ENCODE measurements around the gene AKT2. TPM values are rescaled to one million over a fixed set of nuclear protein-coding genes. Genes with fewer than 3 reads are reported as not detected.
"Not testable (repeated sequence)": the region's sequence is repeated elsewhere in the genome, so short reads cannot be mapped to it uniquely, and the experiment has no call there.

Gene AKT2
- total RNA-seq, 6 experiments from 2014 or later = 83.2 to 132 (median 107) TPM

GRCh38 chr19:40223135-40223822 lies 61.9 kb downstream of the AKT2 start:
- Histone ChIP-seq H3K27me3 (no peaks in the 10 kb centered on the region), H3K9me3 (no peaks in the 10 kb centered on the region), H3K27ac (no peak overlapping the region), H3K4me3 (no peak overlapping the region), H3K4me1 (peaks cover 0 to 16% (median 3%) of the 10 kb centered on the region in 4 donors), H3K36me3 (no peaks in the 10 kb centered on the region)
- DNase-seq = no peak
- ATAC-seq = no peak
- TF ChIP-seq CTCF (IDR thresholded peaks at IDR 0.05) = no peak
- TF ChIP-seq POLR2A (IDR thresholded peaks at IDR 0.05) = no peak
- 55% methylated on average over 15 of the region's 48 CpGs for WGBS (ENCODE audit: insufficient coverage, low coverage, low lambda C conversion rate, missing lambda C conversion rate)
- intact Hi-C loops (cut with DNase I) = loop anchor here in 1 of 2 donors (10.0 kb wide), 1 partner anchor 52 kb away; no protein-coding TSS in a partner anchor

GRCh38 chr19:40221858-40222619 lies 63.1 kb downstream of the AKT2 start:
- WGBS (ENCODE audit: insufficient coverage, low coverage, low lambda C conversion rate, missing lambda C conversion rate) = 23% methylated on average over 17 of the region's 41 CpGs
- H3K4me3 ChIP-seq = no peak overlapping the region
- H3K4me1 ChIP-seq = peaks cover 0 to 16% (median 3%) of the 10 kb centered on the region in 4 donors
- no peak overlapping the region for H3K27ac ChIP-seq
- no peaks in the 10 kb centered on the region for H3K27me3 ChIP-seq
- H3K36me3 ChIP-seq = no peaks in the 10 kb centered on the region
- DNase-seq (peak in 2 of 3 donors; percentile 45 to 77), ATAC-seq (peak; percentile 65 to 80 (median 68))
- TF ChIP-seq CTCF (IDR thresholded peaks at IDR 0.05) (peak; percentile 79 to 87 (median 85)), POLR2A (IDR thresholded peaks at IDR 0.05) (no peak)
- intact Hi-C loops (cut with DNase I) = loop anchor here in 1 of 2 donors (10.0 kb wide), 1 partner anchor 53 kb away; no protein-coding TSS in a partner anchor
- no peaks in the 10 kb centered on the region for H3K9me3 ChIP-seq

GRCh38 chr19:40220674-40221073 lies 64.5 kb downstream of the AKT2 start:
- H3K9me3 ChIP-seq = no peaks in the 10 kb centered on the region
- H3K4me1 ChIP-seq = peaks cover 0 to 7% (median 3%) of the 10 kb centered on the region in 4 donors
- no peaks in the 10 kb centered on the region for H3K36me3 ChIP-seq
- DNase-seq (no peak), ATAC-seq (no peak)
- no peak for TF ChIP-seq POLR2A (IDR thresholded peaks at IDR 0.05)
- no peak for TF ChIP-seq CTCF (IDR thresholded peaks at IDR 0.05)
- 75% methylated on average over 6 of the region's 9 CpGs for WGBS (ENCODE audit: insufficient coverage, low coverage, low lambda C conversion rate, missing lambda C conversion rate)
- H3K27me3 ChIP-seq = no peaks in the 10 kb centered on the region
- intact Hi-C loops (cut with DNase I) = loop anchor here in 1 of 2 donors (10.0 kb wide), 1 partner anchor 54 kb away; no protein-coding TSS in a partner anchor
- H3K4me3 ChIP-seq = no peak overlapping the region
- no peak overlapping the region for H3K27ac ChIP-seq

- intact Hi-C loops (cut with DNase I) = loop anchor here (5.0 to 10.0 kb wide), 4 partner anchors 55 to 315 kb away; no protein-coding TSS in a partner anchor
- Histone ChIP-seq H3K4me3 (no peak overlapping the region), H3K9me3 (no peaks in the 10 kb centered on the region), H3K27me3 (no peaks in the 10 kb centered on the region), H3K4me1 (no peaks in the 10 kb centered on the region), H3K36me3 (no peaks in the 10 kb centered on the region), H3K27ac (no peak overlapping the region)
- DNase-seq (no peak), ATAC-seq (no peak)
- WGBS (ENCODE audit: insufficient coverage, low coverage, low lambda C conversion rate, missing lambda C conversion rate) = 44% methylated on average over 7 of the region's 8 CpGs
- TF ChIP-seq POLR2A (IDR thresholded peaks at IDR 0.05) (no peak), CTCF (IDR thresholded peaks at IDR 0.05) (no peak)
Measured at GRCh38 chr19:40219721-40220276, 65.3 kb downstream of the AKT2 start.

GRCh38 chr19:40219029-40219428 lies 66.1 kb downstream of the AKT2 start:
- 74% methylated on average over 4 of the region's 4 CpGs for WGBS (ENCODE audit: insufficient coverage, low coverage, low lambda C conversion rate, missing lambda C conversion rate)
- intact Hi-C loops (cut with DNase I) = loop anchor here (5.0 to 10.0 kb wide), 3 partner anchors 82 to 316 kb away; no protein-coding TSS in a partner anchor
- not testable (repeated sequence) for H3K9me3 ChIP-seq, H3K4me1 ChIP-seq, ATAC-seq, H3K36me3 ChIP-seq, H3K27ac ChIP-seq, H3K27me3 ChIP-seq, DNase-seq, H3K4me3 ChIP-seq

All from right lobe of liver (tissue), 6 donors.